Endometrial microvascular endothelial cells (primary cell): ENCODE results near the gene SAMD4A. TPM values are rescaled to one million over a fixed set of nuclear protein-coding genes. Genes with fewer than 3 reads are reported as not detected.
"Not testable (repeated sequence)": the region's sequence is repeated elsewhere in the genome, so short reads cannot be mapped to it uniquely, and the experiment has no call there.

Experiments
- in situ Hi-C: cut with HindIII; loops from 2 replicates; pipeline ENCODE4 v1.10.0; 2017; ENCODE audit warnings: low sequenced_read_pairs, low pct_unique_long_range_greater_than_20kb; ENCODE audit errors: inconsistent ontology term
- total RNA-seq: library from RNA; depleted of rRNA; stranded (reverse); fragments of >200 nt; gene quantifications from one replicate; pipeline ENCODE4 v1.2.3, GENCODE V29; 2015; ENCODE audit errors: inconsistent ontology term

SAMD4A gene
- total RNA-seq, 1 donor from 2014 or later = 36.1 TPM

DNA sequence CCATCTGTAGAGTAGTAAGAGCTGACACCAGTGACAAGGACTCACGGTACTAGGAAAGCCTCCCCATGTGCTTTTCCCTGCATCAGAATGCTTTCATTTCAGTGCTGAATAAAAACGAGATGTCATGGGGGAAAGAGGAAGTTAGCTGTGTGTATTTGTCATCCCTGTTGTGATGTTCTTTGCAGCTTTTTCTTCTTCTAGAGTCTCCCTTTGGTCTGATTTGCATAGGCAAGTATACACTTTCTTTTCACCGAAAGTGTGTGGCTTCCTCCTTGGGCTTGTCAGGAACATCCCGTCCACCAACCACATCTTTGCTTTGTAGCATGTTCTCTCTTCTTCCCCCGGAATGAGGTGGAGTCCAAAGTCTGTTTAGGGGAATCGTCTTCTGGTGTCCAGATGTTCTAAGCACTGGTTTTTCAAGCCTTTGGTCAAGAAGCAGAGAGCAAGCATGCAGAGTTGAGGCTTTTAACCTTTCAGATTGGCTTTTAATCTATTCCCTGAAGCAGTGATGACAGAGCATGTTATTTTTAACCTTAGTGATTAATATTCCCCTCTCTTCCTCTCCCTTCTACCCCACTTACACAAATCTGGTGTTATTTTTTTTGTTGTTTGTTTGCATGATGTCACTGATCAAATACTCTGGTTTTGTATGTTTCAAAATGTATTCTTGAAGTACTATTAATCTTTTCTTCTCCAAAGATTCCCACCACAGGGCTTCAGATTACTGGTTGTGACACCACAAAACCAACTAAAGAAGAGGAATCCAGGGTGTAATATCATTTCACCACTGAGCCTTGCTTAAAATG, 163.4 kb downstream of the SAMD4A start:
- in situ Hi-C loops = no loop called here

- in situ Hi-C loops = no loop called here
These were observed 168.0 kb downstream of the SAMD4A start for GRCh38 chr14:54734966-54735365.

GRCh38 chr14:54735424-54735823, 168.5 kb downstream of the SAMD4A start:
- in situ Hi-C loops = no loop called here

GRCh38 chr14:54737132-54737711, 170.3 kb downstream of the SAMD4A start:
- in situ Hi-C loops = no loop called here

- in situ Hi-C loops = no loop called here
These were observed 171.1 kb downstream of the SAMD4A start for GRCh38 chr14:54738009-54738408.

- in situ Hi-C loops = no loop called here
These were observed 172.6 kb downstream of the SAMD4A start for GRCh38 chr14:54739514-54739913.

- in situ Hi-C loops = no loop called here
These were observed 175.8 kb downstream of the SAMD4A start for GRCh38 chr14:54742492-54743350.

- in situ Hi-C loops = no loop called here
These were observed 176.5 kb downstream of the SAMD4A start for GRCh38 chr14:54743382-54743781.

- in situ Hi-C loops = no loop called here
These were observed 179.1 kb downstream of the SAMD4A start for GRCh38 chr14:54746019-54746418.

DNA sequence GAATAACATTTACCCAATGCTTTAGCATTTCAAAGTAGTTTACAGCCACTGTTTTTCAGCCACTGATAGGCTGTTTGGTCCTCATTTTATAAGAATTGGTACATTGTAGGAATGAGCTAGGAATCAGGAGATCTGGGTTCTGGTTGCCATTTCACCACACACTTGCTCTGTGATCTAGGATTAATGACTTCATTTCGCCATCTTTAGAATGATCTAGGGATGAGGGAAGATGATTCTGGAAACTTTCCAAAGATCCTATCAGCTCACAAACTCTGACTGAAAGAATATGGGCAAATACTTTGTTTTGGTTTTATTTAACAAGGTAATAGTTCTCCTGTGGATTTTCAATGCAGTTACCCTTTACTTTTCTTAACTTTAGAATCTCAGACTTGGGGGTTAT, 180.7 kb downstream of the SAMD4A start:
- in situ Hi-C loops = no loop called here

DNA sequence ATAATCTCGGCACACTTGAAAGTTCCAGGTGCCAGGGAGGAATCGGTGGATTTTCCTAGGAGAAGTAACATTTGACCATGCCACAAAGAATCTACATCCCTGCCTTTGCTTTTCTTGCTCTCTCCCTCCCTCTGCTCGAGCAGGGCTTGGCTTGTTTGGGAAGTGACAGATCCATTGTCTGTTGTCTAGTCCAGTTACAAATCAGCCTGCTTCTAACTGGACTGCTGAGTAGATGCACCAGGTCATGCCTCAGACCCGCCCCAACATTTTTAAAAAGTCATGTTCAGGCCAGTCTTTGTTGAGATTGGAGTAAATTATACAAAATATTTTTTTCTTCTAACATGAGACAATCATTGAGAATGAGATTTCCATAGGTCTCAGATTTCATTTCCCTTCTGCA, 182.3 kb downstream of the SAMD4A start:
- in situ Hi-C loops = no loop called here

GRCh38 chr14:54749727-54750126, 182.8 kb downstream of the SAMD4A start:
- in situ Hi-C loops = no loop called here

DNA sequence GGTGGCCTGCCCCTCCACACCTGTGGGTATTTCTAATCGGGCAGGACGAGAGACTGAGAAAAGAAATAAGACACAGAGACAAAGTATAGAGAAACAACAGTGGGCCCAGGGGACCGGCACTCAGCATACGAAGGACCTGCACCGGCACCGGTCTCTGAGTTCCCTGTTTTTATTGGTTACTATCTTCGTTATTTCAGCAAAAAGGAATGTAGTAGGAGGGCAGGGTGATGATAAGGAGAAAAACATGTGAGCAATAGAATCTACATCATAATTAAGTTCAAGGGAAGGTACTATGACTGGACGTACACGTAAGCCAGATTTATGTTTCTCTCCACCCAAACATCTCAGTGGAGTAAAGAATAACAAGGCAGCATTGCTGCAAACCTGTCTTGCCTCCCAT, 185.7 kb downstream of the SAMD4A start:
- in situ Hi-C loops = not testable (repeated sequence)

DNA sequence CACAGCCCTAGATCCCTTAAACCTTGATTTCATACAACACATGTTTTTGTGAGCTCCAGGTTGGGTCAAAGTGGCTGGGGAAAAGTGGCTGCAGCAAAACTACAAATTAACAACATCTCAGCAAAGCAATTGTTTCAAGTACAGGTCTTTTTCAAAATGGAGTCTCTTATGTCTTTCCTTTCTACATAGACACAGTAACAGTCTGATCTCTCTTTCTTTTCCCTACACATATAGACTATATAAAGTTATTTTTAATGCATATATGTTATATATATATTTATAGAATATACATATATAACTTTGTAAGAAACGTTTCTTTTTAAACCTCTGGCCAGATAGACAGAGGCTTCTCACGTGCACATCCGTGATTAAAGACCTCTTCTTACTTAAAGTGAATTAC, 186.5 kb downstream of the SAMD4A start:
- in situ Hi-C loops = not testable (repeated sequence)

DNA sequence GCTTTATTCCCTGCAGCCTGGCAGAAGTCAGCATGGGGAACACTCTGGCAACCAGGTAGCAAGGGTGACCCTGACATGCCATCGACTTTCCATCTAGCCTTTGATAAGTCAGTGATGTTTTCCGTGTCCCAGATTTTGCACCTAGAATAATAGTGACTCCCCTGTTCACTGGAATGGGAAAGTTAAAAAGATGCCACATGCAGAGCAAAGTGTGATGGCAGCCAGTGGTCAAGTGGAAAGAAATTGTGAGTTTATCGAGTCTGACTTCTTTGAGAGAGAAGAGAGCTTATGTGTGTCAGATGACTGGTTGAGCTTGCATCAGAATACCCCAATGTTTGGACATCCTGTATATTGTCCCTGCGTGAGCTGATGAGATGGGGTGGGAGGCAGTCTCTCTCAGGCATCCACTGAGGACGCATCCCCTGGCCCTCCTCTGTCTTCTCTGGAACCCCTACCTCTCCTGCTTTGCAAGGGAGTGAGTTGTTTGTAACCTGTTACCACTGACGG, 187.2 kb downstream of the SAMD4A start:
- in situ Hi-C loops = no loop called here

- in situ Hi-C loops = no loop called here
These were observed 187.9 kb downstream of the SAMD4A start for GRCh38 chr14:54754623-54755386.

DNA sequence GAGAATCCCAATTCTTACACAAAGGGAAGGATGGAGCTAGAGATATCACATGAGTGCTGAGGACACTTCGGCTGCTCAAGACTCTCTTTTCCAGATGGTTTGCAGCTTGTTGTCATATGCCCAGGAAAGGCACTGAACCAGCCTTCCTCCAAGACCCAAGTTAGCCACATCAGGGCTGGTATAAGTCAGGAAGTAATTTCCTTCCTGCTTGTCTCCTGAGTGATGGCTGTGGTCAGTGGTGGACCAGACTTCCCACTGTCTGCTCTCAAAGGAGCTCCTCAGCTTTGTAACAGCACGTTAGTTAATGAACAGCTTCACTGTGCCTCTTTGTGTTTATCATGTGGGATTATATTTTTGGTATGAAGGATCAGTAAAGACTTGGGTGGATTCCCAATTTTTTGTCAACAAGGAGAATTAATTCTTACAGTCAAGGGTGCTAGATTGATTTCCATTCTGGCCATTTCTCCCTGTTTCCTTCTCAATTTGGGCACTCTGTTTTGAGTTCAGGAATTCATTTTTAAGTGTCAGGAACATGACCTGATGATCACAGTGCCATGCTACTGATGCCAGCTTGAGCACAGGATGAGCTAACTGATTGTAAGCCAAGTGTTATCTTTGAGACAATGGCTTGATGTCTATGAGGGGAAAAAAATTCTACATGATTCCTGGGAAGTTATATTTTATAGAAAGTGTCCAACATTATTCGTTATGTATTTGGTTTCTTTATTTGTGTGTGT, 189.9 kb downstream of the SAMD4A start:
- in situ Hi-C loops = no loop called here

- in situ Hi-C loops = no loop called here
These were observed 191.1 kb downstream of the SAMD4A start for GRCh38 chr14:54758041-54758440.
